Neural cell (in vitro differentiated cells): Measurements from ENCODE around the gene FMN2. TPM values are rescaled to one million over a fixed set of nuclear protein-coding genes. Genes with fewer than 3 reads are reported as not detected.

Source experiments
- H2AFZ ChIP-seq: fragments of 200-600, 300-800 bp; sonication (generic), shearing (Covaris generic); 2 replicates; pipeline ENCODE4 v1.6.0; 2014; ENCODE audit warnings: low read depth, mild to moderate bottlenecking, antibody characterized with exemption, low read length, moderate library complexity
- H3F3A ChIP-seq: fragments of 200-600 bp; shearing (Covaris generic); 2 replicates; pipeline ENCODE4 v1.6.1; 2016; ENCODE audit warnings: mild to moderate bottlenecking, moderate library complexity, mixed read lengths, antibody characterized with exemption, low read length; ENCODE audit not compliant: insufficient read depth, poor library complexity, severe bottlenecking
- H3K27ac ChIP-seq: fragments of 200-600, 300-800 bp; sonication (generic), shearing (Covaris generic); 2 replicates; pipeline ENCODE4 v1.5.1; 2014; ENCODE audit warnings: mild to moderate bottlenecking, low read length, moderate library complexity
- H3K27me3 ChIP-seq: fragments of 300-800, 200-600 bp; sonication (generic), shearing (Covaris generic); 2 replicates; pipeline ENCODE4 v1.6.0; 2014; ENCODE audit warnings: mild to moderate bottlenecking, low read depth, low read length, moderate library complexity; ENCODE audit not compliant: insufficient read depth
- H3K36me3 ChIP-seq: fragments of 300-800, 200-600 bp; sonication (generic), shearing (Covaris generic); 2 replicates; pipeline ENCODE4 v1.5.1; 2014; ENCODE audit warnings: mild to moderate bottlenecking, antibody characterized with exemption, low read length, moderate library complexity; ENCODE audit not compliant: insufficient read depth
- H3K4me2 ChIP-seq: fragments of 300-800, 200-600 bp; sonication (generic), shearing (Covaris generic); 2 replicates; pipeline ENCODE4 v1.6.0; 2014; ENCODE audit warnings: mild to moderate bottlenecking, low read length
- H3K4me3 ChIP-seq: fragments of 300-800, 200-600 bp; sonication (generic), shearing (Covaris generic); 2 replicates; pipeline ENCODE4 v1.5.1; 2014; ENCODE audit warnings: mild to moderate bottlenecking, low read length, moderate library complexity
- H3K79me2 ChIP-seq: fragments of 200-600 bp; shearing (Covaris generic); replicated peaks from 2 replicates; pipeline ENCODE4 v1.6.0; 2014; ENCODE audit warnings: mild to moderate bottlenecking, low read length, moderate library complexity; ENCODE audit not compliant: insufficient read depth
- H3K9ac ChIP-seq: fragments of 300-800, 200-600 bp; sonication (generic), shearing (Covaris generic); 2 replicates; pipeline ENCODE4 v1.6.1; 2016; ENCODE audit warnings: mild to moderate bottlenecking, low read length, mixed read lengths
- H3K9me2 ChIP-seq: fragments of 200-600 bp; shearing (Covaris generic); 2 replicates; pipeline ENCODE4 v1.6.1; 2016; ENCODE audit warnings: mild to moderate bottlenecking, low read length, mixed read lengths; ENCODE audit not compliant: insufficient read depth
- H3K9me3 ChIP-seq: fragments of 200-600, 300-800 bp; sonication (generic), shearing (Covaris generic); 2 replicates; pipeline ENCODE4 v1.6.1; 2016; ENCODE audit warnings: mild to moderate bottlenecking, mixed run types, low read length, moderate library complexity, mixed read lengths
- H4K20me1 ChIP-seq: fragments of 200-600 bp; shearing (Covaris generic); 2 replicates; pipeline ENCODE4 v1.6.1; 2016; ENCODE audit warnings: mild to moderate bottlenecking, mixed run types; ENCODE audit not compliant: insufficient read depth
- EP300 ChIP-seq: fragments of 450-650 bp; conservative IDR thresholded peaks from 2 replicates; pipeline ENCODE4 v1.6.1; 2014; ENCODE audit warnings: antibody characterized with exemption, mild to moderate bottlenecking, moderate library complexity; ENCODE audit not compliant: poor library complexity, severe bottlenecking
- EZH2 ChIP-seq: fragments of 200-600, 300-800 bp; shearing (Covaris generic), sonication (generic); IDR thresholded peaks from 2 replicates; pipeline ENCODE4 v1.6.1; 2014; ENCODE audit warnings: antibody characterized with exemption, low read length, borderline replicate concordance, mild to moderate bottlenecking; ENCODE audit not compliant: insufficient read depth, poor library complexity, severe bottlenecking
- MXI1 ChIP-seq: fragments of 450-650 bp; conservative IDR thresholded peaks from 2 replicates; pipeline ENCODE4 v1.6.1; 2014; ENCODE audit warnings: antibody characterized with exemption, mild to moderate bottlenecking; ENCODE audit not compliant: poor library complexity, severe bottlenecking
- POLR2AphosphoS5 ChIP-seq: IDR thresholded peaks from 2 replicates; pipeline ENCODE4 v1.6.1; 2012
- RAD21 ChIP-seq: fragments of 450-650 bp; conservative IDR thresholded peaks from 2 replicates; pipeline ENCODE4 v1.6.1; 2014; ENCODE audit warnings: antibody characterized with exemption, mild to moderate bottlenecking, moderate library complexity
- REST ChIP-seq: IDR thresholded peaks from 2 replicates; pipeline ENCODE4 v1.6.1; 2012; ENCODE audit warnings: borderline replicate concordance
- SMC3 ChIP-seq: fragments of 450-650 bp; conservative IDR thresholded peaks from 2 replicates; pipeline ENCODE4 v1.6.1; 2014; ENCODE audit warnings: antibody characterized with exemption, mild to moderate bottlenecking, moderate library complexity; ENCODE audit not compliant: poor library complexity
- TAF1 ChIP-seq: IDR thresholded peaks from 2 replicates; pipeline ENCODE4 v1.6.1; 2012; ENCODE audit warnings: low read depth
- polyA plus RNA-seq: library from polyadenylated mRNA; depleted of rRNA; stranded (reverse); fragments of >200 nt; gene quantifications from 2 replicates; pipeline ENCODE4 v1.2.3, GENCODE V29; 2014
- TF ChIP-seq, protein P1 (sequence below): fragments of 450-650 bp; IDR thresholded peaks from 2 replicates; pipeline ENCODE4 v1.5.1; 2014; ENCODE audit warnings: antibody characterized with exemption, mild to moderate bottlenecking, moderate library complexity; ENCODE audit not compliant: poor library complexity, severe bottlenecking

Gene FMN2
- polyA plus RNA-seq, 1 donor from 2014 or later, result 23.9 TPM

DNA sequence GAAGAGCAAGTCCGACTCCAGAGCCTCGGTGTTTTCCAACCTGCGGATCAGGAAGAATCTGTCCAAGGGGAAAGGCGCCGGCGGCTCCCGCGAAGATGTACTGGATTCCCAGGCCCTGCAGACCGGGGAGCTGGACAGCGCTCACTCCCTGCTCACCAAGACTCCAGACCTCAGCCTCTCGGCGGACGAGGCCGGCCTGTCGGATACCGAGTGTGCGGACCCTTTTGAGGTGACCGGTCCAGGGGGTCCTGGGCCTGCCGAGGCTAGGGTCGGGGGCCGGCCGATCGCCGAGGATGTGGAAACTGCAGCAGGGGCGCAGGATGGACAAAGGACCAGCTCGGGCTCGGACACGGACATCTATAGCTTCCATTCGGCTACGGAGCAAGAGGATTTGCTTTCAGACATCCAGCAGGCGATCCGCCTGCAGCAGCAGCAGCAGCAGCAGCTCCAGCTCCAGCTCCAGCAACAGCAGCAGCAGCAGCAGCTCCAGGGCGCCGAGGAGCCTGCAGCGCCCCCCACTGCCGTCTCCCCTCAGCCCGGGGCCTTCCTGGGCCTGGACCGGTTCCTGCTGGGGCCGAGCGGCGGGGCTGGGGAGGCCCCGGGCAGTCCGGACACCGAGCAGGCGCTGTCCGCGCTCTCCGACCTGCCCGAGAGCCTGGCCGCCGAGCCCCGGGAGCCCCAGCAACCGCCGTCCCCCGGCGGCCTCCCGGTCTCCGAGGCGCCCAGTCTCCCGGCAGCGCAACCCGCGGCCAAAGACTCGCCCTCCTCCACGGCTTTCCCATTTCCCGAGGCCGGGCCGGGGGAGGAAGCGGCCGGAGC is 827 bp downstream of the FMN2 start:
- H3K9me2 ChIP-seq, result no peaks in the 10 kb centered on the region
- H4K20me1 ChIP-seq, result peaks cover 4% of the 10 kb centered on the region
- H3K27me3 ChIP-seq, result no peaks in the 10 kb centered on the region
- TF ChIP-seq SMC3 (peak; percentile 16), RAD21 (no peak), EP300 (no peak), POLR2AphosphoS5 (peak; percentile 37)
- TF ChIP-seq, protein P1, sequence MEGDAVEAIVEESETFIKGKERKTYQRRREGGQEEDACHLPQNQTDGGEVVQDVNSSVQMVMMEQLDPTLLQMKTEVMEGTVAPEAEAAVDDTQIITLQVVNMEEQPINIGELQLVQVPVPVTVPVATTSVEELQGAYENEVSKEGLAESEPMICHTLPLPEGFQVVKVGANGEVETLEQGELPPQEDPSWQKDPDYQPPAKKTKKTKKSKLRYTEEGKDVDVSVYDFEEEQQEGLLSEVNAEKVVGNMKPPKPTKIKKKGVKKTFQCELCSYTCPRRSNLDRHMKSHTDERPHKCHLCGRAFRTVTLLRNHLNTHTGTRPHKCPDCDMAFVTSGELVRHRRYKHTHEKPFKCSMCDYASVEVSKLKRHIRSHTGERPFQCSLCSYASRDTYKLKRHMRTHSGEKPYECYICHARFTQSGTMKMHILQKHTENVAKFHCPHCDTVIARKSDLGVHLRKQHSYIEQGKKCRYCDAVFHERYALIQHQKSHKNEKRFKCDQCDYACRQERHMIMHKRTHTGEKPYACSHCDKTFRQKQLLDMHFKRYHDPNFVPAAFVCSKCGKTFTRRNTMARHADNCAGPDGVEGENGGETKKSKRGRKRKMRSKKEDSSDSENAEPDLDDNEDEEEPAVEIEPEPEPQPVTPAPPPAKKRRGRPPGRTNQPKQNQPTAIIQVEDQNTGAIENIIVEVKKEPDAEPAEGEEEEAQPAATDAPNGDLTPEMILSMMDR, result peak; percentile 72
- peak overlapping the region; percentile 97 for H3K4me3 ChIP-seq
- no peaks in the 10 kb centered on the region for H3K36me3 ChIP-seq
- H2AFZ ChIP-seq, result peak overlapping the region; percentile 73
- H3K9ac ChIP-seq, result peak overlapping the region; percentile 95
- H3K79me2 ChIP-seq, result peaks cover 43% of the 10 kb centered on the region
- peak overlapping the region; percentile 63 for H3K4me2 ChIP-seq
- peak overlapping the region; percentile 87 for H3K27ac ChIP-seq
- no peaks in the 10 kb centered on the region for H3K9me3 ChIP-seq
- H3F3A ChIP-seq, result no peaks in the 10 kb centered on the region

DNA sequence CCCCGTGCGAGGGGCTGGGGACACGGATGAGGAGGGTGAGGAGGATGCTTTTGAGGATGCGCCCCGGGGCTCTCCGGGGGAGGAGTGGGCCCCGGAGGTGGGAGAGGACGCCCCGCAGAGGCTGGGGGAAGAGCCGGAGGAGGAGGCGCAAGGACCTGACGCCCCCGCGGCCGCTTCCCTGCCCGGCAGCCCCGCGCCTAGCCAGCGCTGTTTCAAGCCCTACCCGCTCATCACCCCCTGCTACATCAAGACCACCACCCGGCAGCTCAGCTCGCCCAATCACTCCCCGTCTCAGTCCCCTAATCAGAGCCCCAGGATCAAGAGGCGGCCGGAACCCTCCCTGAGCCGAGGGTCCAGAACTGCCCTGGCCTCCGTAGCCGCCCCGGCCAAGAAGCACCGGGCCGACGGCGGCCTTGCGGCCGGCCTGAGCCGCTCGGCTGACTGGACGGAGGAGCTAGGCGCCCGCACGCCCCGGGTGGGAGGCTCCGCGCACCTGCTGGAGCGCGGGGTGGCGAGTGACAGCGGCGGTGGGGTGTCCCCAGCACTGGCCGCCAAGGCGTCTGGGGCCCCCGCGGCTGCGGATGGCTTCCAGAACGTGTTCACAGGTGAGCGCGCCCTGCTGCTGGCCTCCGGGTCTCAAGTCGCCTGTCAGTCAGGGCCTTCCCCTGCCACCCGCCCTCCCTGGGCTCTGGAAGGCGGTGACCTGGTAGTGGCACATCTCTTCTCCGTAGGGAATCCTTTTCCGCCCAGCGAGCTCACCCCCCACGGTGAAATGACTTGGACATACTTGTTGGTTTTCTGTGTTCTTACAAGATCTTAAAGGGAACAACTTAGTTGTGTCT is 1.7 kb downstream of the FMN2 start:
- Histone ChIP-seq H3K9ac (peak overlapping the region; percentile 95), H3K9me3 (no peaks in the 10 kb centered on the region), H3K4me2 (peak overlapping the region; percentile 63), H3K36me3 (no peaks in the 10 kb centered on the region), H3K27me3 (no peaks in the 10 kb centered on the region), H3K79me2 (peaks cover 48% of the 10 kb centered on the region), H4K20me1 (peaks cover 4% of the 10 kb centered on the region), H3K4me3 (peak overlapping the region; percentile 97), H3K27ac (peak overlapping the region; percentile 87), H3F3A (no peaks in the 10 kb centered on the region), H3K9me2 (no peaks in the 10 kb centered on the region), H2AFZ (no peak overlapping the region)
- TF ChIP-seq EP300 (no peak), MXI1 (peak; percentile 4)

DNA sequence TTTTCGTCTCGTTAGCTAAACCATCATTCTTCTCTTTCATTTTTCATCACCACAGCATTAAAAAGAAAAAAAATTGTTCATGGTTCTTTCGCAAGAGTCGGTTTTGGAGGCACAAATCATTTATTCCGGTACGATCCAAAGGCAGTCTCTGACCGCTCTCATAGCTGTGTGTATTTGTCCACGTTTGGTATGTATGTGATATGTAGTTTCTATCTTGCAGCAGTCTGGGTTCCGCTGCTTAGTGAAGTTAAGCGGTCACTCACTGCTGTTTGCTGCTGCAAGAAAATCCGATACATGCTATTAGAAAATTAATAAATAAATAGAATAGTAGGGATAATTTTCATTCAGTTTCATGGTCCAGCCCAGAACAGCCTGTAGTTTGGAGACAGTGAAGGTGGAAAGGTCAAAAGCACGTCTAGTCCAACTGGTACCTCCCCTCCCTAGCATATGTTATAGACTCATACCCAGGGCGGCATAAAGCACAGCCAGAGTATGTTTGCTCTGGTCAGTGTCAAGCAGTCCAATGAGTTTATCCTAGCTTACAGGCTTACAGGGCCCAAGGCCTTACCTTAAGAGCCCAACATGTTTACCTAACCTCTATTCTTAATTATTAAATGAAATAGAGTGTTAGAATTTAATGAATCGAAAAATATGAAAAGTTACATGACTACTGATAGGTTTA is 2.5 kb downstream of the FMN2 start:
- H3K36me3 ChIP-seq, result no peaks in the 10 kb centered on the region
- peak overlapping the region; percentile 97 for H3K4me3 ChIP-seq
- no peaks in the 10 kb centered on the region for H3K27me3 ChIP-seq
- no peaks in the 10 kb centered on the region for H3K9me2 ChIP-seq
- no peak overlapping the region for H2AFZ ChIP-seq
- H3K27ac ChIP-seq, result no peak overlapping the region
- peak overlapping the region; percentile 63 for H3K4me2 ChIP-seq
- H3K9me3 ChIP-seq, result no peaks in the 10 kb centered on the region
- peak overlapping the region; percentile 95 for H3K9ac ChIP-seq
- no peak for TF ChIP-seq TAF1
- TF ChIP-seq POLR2AphosphoS5, result no peak
- no peak for TF ChIP-seq RAD21
- no peak for TF ChIP-seq REST
- TF ChIP-seq EP300, result no peak
- no peak for TF ChIP-seq EZH2
- no peak for TF ChIP-seq SMC3
- no peak for TF ChIP-seq MXI1
- TF ChIP-seq, protein P1, result no peak
- H3K79me2 ChIP-seq, result peaks cover 56% of the 10 kb centered on the region
- peaks cover 4% of the 10 kb centered on the region for H4K20me1 ChIP-seq
- no peaks in the 10 kb centered on the region for H3F3A ChIP-seq
